ENCODE data around the gene C10orf62. TPM values are rescaled to one million over a fixed set of nuclear protein-coding genes. Genes with fewer than 3 reads are reported as not detected.

The C10orf62 gene
- total and polyA plus RNA-seq, 2 experiments from 2014 or later, result not detected

DNA sequence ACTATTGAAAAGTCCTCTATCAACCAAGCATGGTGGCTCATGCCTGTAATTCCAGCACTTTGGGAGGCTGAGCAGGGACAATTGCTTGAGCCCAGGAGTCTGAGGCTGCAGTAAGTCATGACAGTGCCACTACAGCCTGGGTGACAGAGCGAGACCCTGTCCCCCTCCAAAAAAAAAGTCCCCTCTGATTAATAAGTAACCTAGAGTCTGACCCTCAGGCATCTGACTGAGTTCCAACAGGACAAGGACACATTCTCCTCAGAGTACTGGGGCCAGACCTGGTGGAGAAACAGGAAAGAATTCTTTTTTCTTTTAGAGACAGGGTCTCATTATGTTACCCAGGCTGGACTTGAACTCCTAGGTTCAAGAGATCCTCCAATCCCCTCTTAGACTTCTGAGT, 33.8 kb downstream of the C10orf62 start:
- H3K27me3 ChIP-seq (ENCODE audit: insufficient read depth), result no peaks in the 10 kb centered on the region
- Mint-ChIP-seq H3K36me3 (ENCODE audit: low read depth) (no peaks in the 10 kb centered on the region), H3K4me3 (no peak overlapping the region), H3K27ac (no peak overlapping the region), H3K27me3 (ENCODE audit: insufficient read depth, low read depth, poor library complexity) (peaks cover 4% of the 10 kb centered on the region), H3K9me3 (no peaks in the 10 kb centered on the region), H3K4me1 (no peaks in the 10 kb centered on the region)
- no peak for ATAC-seq
- H3F3A ChIP-seq (replicated peaks; ENCODE audit: low read depth), result no peaks in the 10 kb centered on the region
- no peak overlapping the region for H3K4me2 ChIP-seq
- H3K36me3 ChIP-seq (ENCODE audit: insufficient read depth), result no peaks in the 10 kb centered on the region
- no peak for TF ChIP-seq STAT1 (IDR thresholded peaks at IDR 0.05; ENCODE audit: unreplicated experiment)
- TF ChIP-seq NANOG (IDR thresholded peaks at IDR 0.05; ENCODE audit: borderline replicate concordance), result no peak
- TF ChIP-seq, protein P1, sequence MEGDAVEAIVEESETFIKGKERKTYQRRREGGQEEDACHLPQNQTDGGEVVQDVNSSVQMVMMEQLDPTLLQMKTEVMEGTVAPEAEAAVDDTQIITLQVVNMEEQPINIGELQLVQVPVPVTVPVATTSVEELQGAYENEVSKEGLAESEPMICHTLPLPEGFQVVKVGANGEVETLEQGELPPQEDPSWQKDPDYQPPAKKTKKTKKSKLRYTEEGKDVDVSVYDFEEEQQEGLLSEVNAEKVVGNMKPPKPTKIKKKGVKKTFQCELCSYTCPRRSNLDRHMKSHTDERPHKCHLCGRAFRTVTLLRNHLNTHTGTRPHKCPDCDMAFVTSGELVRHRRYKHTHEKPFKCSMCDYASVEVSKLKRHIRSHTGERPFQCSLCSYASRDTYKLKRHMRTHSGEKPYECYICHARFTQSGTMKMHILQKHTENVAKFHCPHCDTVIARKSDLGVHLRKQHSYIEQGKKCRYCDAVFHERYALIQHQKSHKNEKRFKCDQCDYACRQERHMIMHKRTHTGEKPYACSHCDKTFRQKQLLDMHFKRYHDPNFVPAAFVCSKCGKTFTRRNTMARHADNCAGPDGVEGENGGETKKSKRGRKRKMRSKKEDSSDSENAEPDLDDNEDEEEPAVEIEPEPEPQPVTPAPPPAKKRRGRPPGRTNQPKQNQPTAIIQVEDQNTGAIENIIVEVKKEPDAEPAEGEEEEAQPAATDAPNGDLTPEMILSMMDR (conservative IDR thresholded peaks at IDR 0.05; ENCODE audit: low read depth in 2 of 2), result no peak
- TF ChIP-seq, protein P2, sequence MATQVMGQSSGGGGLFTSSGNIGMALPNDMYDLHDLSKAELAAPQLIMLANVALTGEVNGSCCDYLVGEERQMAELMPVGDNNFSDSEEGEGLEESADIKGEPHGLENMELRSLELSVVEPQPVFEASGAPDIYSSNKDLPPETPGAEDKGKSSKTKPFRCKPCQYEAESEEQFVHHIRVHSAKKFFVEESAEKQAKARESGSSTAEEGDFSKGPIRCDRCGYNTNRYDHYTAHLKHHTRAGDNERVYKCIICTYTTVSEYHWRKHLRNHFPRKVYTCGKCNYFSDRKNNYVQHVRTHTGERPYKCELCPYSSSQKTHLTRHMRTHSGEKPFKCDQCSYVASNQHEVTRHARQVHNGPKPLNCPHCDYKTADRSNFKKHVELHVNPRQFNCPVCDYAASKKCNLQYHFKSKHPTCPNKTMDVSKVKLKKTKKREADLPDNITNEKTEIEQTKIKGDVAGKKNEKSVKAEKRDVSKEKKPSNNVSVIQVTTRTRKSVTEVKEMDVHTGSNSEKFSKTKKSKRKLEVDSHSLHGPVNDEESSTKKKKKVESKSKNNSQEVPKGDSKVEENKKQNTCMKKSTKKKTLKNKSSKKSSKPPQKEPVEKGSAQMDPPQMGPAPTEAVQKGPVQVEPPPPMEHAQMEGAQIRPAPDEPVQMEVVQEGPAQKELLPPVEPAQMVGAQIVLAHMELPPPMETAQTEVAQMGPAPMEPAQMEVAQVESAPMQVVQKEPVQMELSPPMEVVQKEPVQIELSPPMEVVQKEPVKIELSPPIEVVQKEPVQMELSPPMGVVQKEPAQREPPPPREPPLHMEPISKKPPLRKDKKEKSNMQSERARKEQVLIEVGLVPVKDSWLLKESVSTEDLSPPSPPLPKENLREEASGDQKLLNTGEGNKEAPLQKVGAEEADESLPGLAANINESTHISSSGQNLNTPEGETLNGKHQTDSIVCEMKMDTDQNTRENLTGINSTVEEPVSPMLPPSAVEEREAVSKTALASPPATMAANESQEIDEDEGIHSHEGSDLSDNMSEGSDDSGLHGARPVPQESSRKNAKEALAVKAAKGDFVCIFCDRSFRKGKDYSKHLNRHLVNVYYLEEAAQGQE (IDR thresholded peaks at IDR 0.05; ENCODE audit: unreplicated experiment), result no peak
- no peak for TF ChIP-seq ZNF114 (CRISPR knock-in tag; IDR thresholded peaks at IDR 0.05)
- no peak for TF ChIP-seq CREB1 (CRISPR knock-in tag; IDR thresholded peaks at IDR 0.05; ENCODE audit: low read depth)
- TF ChIP-seq, protein P3, sequence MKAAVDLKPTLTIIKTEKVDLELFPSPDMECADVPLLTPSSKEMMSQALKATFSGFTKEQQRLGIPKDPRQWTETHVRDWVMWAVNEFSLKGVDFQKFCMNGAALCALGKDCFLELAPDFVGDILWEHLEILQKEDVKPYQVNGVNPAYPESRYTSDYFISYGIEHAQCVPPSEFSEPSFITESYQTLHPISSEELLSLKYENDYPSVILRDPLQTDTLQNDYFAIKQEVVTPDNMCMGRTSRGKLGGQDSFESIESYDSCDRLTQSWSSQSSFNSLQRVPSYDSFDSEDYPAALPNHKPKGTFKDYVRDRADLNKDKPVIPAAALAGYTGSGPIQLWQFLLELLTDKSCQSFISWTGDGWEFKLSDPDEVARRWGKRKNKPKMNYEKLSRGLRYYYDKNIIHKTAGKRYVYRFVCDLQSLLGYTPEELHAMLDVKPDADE (IDR thresholded peaks at IDR 0.05), result no peak
- no peak for TF ChIP-seq EZH2phosphoT487 (IDR thresholded peaks at IDR 0.05; ENCODE audit: unreplicated experiment)
- TF ChIP-seq JUNB (IDR thresholded peaks at IDR 0.05; ENCODE audit: unreplicated experiment), result no peak
- no peak for TF ChIP-seq ZNF331 (CRISPR knock-in tag; IDR thresholded peaks at IDR 0.05; ENCODE audit: low read depth)
- TF ChIP-seq POLR2AphosphoS5 (IDR thresholded peaks at IDR 0.05; ENCODE audit: low read depth), result no peak
- no peak for TF ChIP-seq EZH2 (IDR thresholded peaks at IDR 0.05; ENCODE audit: low read depth, unreplicated experiment)
- TF ChIP-seq, protein P4, sequence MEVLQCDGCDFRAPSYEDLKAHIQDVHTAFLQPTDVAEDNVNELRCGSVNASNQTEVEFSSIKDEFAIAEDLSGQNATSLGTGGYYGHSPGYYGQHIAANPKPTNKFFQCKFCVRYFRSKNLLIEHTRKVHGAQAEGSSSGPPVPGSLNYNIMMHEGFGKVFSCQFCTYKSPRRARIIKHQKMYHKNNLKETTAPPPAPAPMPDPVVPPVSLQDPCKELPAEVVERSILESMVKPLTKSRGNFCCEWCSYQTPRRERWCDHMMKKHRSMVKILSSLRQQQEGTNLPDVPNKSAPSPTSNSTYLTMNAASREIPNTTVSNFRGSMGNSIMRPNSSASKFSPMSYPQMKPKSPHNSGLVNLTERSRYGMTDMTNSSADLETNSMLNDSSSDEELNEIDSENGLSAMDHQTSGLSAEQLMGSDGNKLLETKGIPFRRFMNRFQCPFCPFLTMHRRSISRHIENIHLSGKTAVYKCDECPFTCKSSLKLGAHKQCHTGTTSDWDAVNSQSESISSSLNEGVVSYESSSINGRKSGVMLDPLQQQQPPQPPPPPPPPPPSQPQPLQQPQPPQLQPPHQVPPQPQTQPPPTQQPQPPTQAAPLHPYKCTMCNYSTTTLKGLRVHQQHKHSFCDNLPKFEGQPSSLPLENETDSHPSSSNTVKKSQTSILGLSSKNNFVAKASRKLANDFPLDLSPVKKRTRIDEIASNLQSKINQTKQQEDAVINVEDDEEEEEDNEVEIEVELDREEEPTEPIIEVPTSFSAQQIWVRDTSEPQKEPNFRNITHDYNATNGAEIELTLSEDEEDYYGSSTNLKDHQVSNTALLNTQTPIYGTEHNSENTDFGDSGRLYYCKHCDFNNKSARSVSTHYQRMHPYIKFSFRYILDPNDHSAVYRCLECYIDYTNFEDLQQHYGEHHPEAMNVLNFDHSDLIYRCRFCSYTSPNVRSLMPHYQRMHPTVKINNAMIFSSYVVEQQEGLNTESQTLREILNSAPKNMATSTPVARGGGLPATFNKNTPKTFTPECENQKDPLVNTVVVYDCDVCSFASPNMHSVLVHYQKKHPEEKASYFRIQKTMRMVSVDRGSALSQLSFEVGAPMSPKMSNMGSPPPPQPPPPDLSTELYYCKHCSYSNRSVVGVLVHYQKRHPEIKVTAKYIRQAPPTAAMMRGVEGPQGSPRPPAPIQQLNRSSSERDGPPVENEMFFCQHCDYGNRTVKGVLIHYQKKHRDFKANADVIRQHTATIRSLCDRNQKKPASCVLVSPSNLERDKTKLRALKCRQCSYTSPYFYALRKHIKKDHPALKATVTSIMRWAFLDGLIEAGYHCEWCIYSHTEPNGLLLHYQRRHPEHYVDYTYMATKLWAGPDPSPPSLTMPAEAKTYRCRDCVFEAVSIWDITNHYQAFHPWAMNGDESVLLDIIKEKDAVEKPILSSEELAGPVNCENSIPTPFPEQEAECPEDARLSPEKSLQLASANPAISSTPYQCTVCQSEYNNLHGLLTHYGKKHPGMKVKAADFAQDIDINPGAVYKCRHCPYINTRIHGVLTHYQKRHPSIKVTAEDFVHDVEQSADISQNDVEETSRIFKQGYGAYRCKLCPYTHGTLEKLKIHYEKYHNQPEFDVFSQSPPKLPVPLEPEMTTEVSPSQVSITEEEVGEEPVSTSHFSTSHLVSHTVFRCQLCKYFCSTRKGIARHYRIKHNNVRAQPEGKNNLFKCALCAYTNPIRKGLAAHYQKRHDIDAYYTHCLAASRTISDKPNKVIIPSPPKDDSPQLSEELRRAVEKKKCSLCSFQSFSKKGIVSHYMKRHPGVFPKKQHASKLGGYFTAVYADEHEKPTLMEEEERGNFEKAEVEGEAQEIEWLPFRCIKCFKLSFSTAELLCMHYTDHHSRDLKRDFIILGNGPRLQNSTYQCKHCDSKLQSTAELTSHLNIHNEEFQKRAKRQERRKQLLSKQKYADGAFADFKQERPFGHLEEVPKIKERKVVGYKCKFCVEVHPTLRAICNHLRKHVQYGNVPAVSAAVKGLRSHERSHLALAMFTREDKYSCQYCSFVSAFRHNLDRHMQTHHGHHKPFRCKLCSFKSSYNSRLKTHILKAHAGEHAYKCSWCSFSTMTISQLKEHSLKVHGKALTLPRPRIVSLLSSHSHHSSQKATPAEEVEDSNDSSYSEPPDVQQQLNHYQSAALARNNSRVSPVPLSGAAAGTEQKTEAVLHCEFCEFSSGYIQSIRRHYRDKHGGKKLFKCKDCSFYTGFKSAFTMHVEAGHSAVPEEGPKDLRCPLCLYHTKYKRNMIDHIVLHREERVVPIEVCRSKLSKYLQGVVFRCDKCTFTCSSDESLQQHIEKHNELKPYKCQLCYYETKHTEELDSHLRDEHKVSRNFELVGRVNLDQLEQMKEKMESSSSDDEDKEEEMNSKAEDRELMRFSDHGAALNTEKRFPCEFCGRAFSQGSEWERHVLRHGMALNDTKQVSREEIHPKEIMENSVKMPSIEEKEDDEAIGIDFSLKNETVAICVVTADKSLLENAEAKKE (CRISPR knock-in tag; IDR thresholded peaks at IDR 0.05), result no peak
- H3K9me2 ChIP-seq (ENCODE audit: insufficient read depth), result no peaks in the 10 kb centered on the region
- no peak for DNase-seq (ENCODE audit: low spot score)
- no peak overlapping the region for H3K27ac ChIP-seq (ENCODE audit: low read depth)
- H2AFZ ChIP-seq, result no peak overlapping the region
- H3K4me1 ChIP-seq (ENCODE audit: insufficient read depth), result no peaks in the 10 kb centered on the region
- no peak overlapping the region for H3K4me3 ChIP-seq
- peaks cover 4% of the 10 kb centered on the region for H4K20me1 ChIP-seq (replicated peaks; ENCODE audit: insufficient read depth)
- 0 out of 2 replicates have a peak, but pooled peaks cover 7% of the 10 kb centered on the region for H3K79me2 ChIP-seq (replicated peaks; ENCODE audit: insufficient read depth)
